ENCODE results near the gene WNT9A. TPM values are rescaled to one million over a fixed set of nuclear protein-coding genes. Genes with fewer than 3 reads are reported as not detected.

WNT9A gene
- total RNA-seq, 1 experiment from 2014 or later: not detected

- no peaks in the 10 kb centered on the region for H3K27me3 ChIP-seq (replicated peaks; ENCODE audit: insufficient read depth, low read depth, low read length, poor library complexity)
- intact Hi-C loops (cut with micrococcal nuclease; ENCODE audit: unreplicated experiment): no loop called here
- CTCF ChIA-PET: no interaction called here
- no peaks in the 10 kb centered on the region for H3K9me3 ChIP-seq (ENCODE audit: low read depth, low read length, poor library complexity, severe bottlenecking)
- POLR2A ChIA-PET (ENCODE audit: low non-redundant PET): no interaction called here
- H3K36me3 ChIP-seq (ENCODE audit: insufficient read depth, low read length, poor library complexity, severe bottlenecking): no peaks in the 10 kb centered on the region
- TF ChIP-seq CTCF (conservative IDR thresholded peaks at IDR 0.05; ENCODE audit: low read depth, low read length) (no peak), EZH2 (IDR thresholded peaks at IDR 0.05; ENCODE audit: borderline replicate concordance, low read depth, low read length, poor library complexity, severe bottlenecking) (no peak)
- H3K27ac ChIP-seq (ENCODE audit: low read depth, low read length, poor library complexity, severe bottlenecking): no peak overlapping the region
- H3K4me1 ChIP-seq (ENCODE audit: insufficient read depth, low read length, poor library complexity, severe bottlenecking): no peaks in the 10 kb centered on the region
- H3K4me3 ChIP-seq (ENCODE audit: low read depth, low read length, poor library complexity, severe bottlenecking): no peak overlapping the region
- no TSS peak for BruUV-seq (replicated peaks)
- no peak for DNase-seq (ENCODE audit: low spot score)
These were observed 27.3 kb downstream of the WNT9A start for GRCh38 chr1:227920426-227920825.

DNA sequence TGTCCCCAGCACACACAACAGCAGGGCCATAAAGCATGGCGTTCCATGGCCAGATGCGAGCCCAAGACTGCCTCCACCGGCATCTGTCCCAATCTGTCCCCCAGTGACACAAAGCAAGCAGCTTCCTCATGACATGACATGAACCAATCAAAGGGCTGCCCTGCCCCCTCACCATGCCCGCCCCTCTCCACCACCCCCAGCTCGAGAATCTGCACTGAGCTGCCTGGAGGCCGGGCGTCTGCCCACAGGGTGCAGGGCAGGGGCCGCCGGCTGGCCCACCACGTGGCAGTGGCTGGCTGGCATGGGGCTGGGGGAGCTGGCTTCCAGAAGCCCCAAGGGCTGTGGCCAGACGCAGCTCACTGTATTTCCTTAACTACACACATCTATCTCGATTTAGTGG, 27.8 kb downstream of the WNT9A start:
- no peaks in the 10 kb centered on the region for H3K36me3 ChIP-seq (ENCODE audit: insufficient read depth, low read length, poor library complexity, severe bottlenecking)
- ChIA-PET POLR2A (ENCODE audit: low non-redundant PET) (no interaction called here), CTCF (no interaction called here)
- intact Hi-C loops (cut with micrococcal nuclease; ENCODE audit: unreplicated experiment): no loop called here
- TF ChIP-seq EZH2 (IDR thresholded peaks at IDR 0.05; ENCODE audit: borderline replicate concordance, low read depth, low read length, poor library complexity, severe bottlenecking) (no peak), CTCF (conservative IDR thresholded peaks at IDR 0.05; ENCODE audit: low read depth, low read length) (no peak)
- no peaks in the 10 kb centered on the region for H3K27me3 ChIP-seq (replicated peaks; ENCODE audit: insufficient read depth, low read depth, low read length, poor library complexity)
- no peaks in the 10 kb centered on the region for H3K4me1 ChIP-seq (ENCODE audit: insufficient read depth, low read length, poor library complexity, severe bottlenecking)
- no peak for DNase-seq (ENCODE audit: low spot score)
- H3K4me3 ChIP-seq (ENCODE audit: low read depth, low read length, poor library complexity, severe bottlenecking): no peak overlapping the region
- no TSS peak for BruUV-seq (replicated peaks)
- no peak overlapping the region for H3K27ac ChIP-seq (ENCODE audit: low read depth, low read length, poor library complexity, severe bottlenecking)
- H3K9me3 ChIP-seq (ENCODE audit: low read depth, low read length, poor library complexity, severe bottlenecking): no peaks in the 10 kb centered on the region

DNA sequence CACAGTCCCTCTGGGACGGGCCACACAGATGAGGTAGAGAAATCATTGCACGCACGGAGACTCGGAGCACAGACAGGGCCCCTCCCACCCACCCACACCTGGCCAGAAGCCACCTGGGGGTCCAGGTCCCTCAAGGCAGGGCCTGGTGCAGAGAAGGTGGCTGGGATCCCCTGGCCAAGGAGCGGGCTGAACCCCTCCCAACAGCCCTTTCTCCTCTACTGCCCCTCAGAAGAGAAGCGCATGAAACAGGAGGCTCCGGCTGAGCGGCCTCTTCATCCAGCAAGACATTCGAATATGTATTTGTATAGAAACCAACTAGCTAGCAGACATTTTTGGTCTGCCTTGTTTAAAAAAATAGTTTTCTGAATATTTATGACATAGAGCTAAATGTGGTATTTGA, 29.0 kb downstream of the WNT9A start:
- intact Hi-C loops (cut with micrococcal nuclease; ENCODE audit: unreplicated experiment): no loop called here
- Histone ChIP-seq H3K27me3 (replicated peaks; ENCODE audit: insufficient read depth, low read depth, low read length, poor library complexity) (no peaks in the 10 kb centered on the region), H3K4me1 (ENCODE audit: insufficient read depth, low read length, poor library complexity, severe bottlenecking) (no peaks in the 10 kb centered on the region), H3K36me3 (ENCODE audit: insufficient read depth, low read length, poor library complexity, severe bottlenecking) (no peaks in the 10 kb centered on the region), H3K4me3 (ENCODE audit: low read depth, low read length, poor library complexity, severe bottlenecking) (no peak overlapping the region), H3K9me3 (ENCODE audit: low read depth, low read length, poor library complexity, severe bottlenecking) (no peaks in the 10 kb centered on the region), H3K27ac (ENCODE audit: low read depth, low read length, poor library complexity, severe bottlenecking) (no peak overlapping the region)
- ChIA-PET CTCF (no interaction called here), POLR2A (ENCODE audit: low non-redundant PET) (no interaction called here)
- DNase-seq (ENCODE audit: low spot score): no peak
- no TSS peak for BruUV-seq (replicated peaks)
- TF ChIP-seq EZH2 (IDR thresholded peaks at IDR 0.05; ENCODE audit: borderline replicate concordance, low read depth, low read length, poor library complexity, severe bottlenecking): no peak

DNA sequence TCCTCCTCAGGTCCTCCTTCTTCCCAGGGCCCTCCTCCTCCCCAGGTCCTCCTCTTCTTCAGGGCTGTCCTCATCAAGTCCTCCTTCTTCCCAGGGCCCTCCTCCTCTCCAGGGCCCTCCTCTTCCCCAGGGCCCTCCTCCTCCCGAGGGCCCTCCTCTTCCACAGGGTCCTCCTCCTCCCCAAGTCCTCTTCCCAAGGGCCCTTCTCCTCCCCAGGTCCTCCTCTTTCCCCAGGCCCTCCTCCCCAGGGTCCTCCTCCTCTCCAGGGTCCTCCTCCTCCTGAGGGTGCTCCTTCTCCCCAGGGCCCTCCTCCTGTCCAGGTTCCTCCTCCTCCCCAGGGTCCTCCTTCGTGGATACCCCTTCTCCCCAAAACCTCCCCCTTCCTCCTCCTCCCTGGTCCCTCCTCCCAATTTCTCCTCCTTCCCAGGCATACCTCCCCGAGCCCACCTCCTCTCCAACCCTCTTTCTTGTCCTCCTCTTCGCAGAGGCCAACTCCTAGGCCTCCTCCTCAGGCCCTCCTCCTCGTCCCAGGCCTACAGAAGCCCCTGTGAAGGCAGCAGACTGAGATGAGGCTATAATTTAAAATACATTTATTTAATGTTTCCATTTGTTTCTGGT, 29.5 kb downstream of the WNT9A start:
- Histone ChIP-seq H3K9me3 (ENCODE audit: low read depth, low read length, poor library complexity, severe bottlenecking) (no peaks in the 10 kb centered on the region), H3K4me3 (ENCODE audit: low read depth, low read length, poor library complexity, severe bottlenecking) (no peak overlapping the region), H3K4me1 (ENCODE audit: insufficient read depth, low read length, poor library complexity, severe bottlenecking) (no peaks in the 10 kb centered on the region), H3K27ac (ENCODE audit: low read depth, low read length, poor library complexity, severe bottlenecking) (no peak overlapping the region), H3K27me3 (replicated peaks; ENCODE audit: insufficient read depth, low read depth, low read length, poor library complexity) (no peaks in the 10 kb centered on the region), H3K36me3 (ENCODE audit: insufficient read depth, low read length, poor library complexity, severe bottlenecking) (no peaks in the 10 kb centered on the region)
- ChIA-PET CTCF (no interaction called here), POLR2A (ENCODE audit: low non-redundant PET) (no interaction called here)
- no peak for DNase-seq (ENCODE audit: low spot score)
- intact Hi-C loops (cut with micrococcal nuclease; ENCODE audit: unreplicated experiment): no loop called here
- no TSS peak for BruUV-seq (replicated peaks)
- no peak for TF ChIP-seq EZH2 (IDR thresholded peaks at IDR 0.05; ENCODE audit: borderline replicate concordance, low read depth, low read length, poor library complexity, severe bottlenecking)
- TF ChIP-seq CTCF (conservative IDR thresholded peaks at IDR 0.05; ENCODE audit: low read depth, low read length): no peak

Measured in A673 (cell line).